ENCODE measurements around the gene UBASH3A.

- TF ChIP-seq CTCF (IDR thresholded peaks at IDR 0.05 in 4 of 5, conservative IDR thresholded peaks at IDR 0.05 in 1 of 5) (no peak), POLR2A (IDR thresholded peaks at IDR 0.05) (no peak)
These were observed 21.3 kb downstream of the UBASH3A start for GRCh38 chr21:42424914-42425541.

All from gastrocnemius medialis (tissue), 4 donors.